ENCODE measurements around the gene ASIC3. TPM values are rescaled to one million over a fixed set of nuclear protein-coding genes. Genes with fewer than 3 reads are reported as not detected.
"Not testable (repeated sequence)": the region's sequence is repeated elsewhere in the genome, so short reads cannot be mapped to it uniquely, and the experiment has no call there.

ASIC3 gene
- total and polyA plus RNA-seq, 2 experiments from 2014 or later: 0.26 to 1.1 TPM

- TF ChIP-seq EZH2 (IDR thresholded peaks at IDR 0.05; ENCODE audit: insufficient read depth, poor library complexity, severe bottlenecking): no peak
- TF ChIP-seq EZH2phosphoT487 (IDR thresholded peaks at IDR 0.05; ENCODE audit: insufficient read depth, low read depth): no peak
- in situ Hi-C loops (cut with MboI): no loop called here
- 24 to 28% methylated on average over 12 of the region's 12 CpGs for WGBS, 2 experiments (ENCODE audit: low coverage in 1 of 2, low lambda C conversion rate in 2 of 2, missing lambda C conversion rate in 2 of 2)
These were observed 9.1 kb upstream of the ASIC3 start for GRCh38 chr7:151038951-151039849.

GRCh38 chr7:151039850-151040548 lies 8.3 kb upstream of the ASIC3 start:
- no peaks in the 10 kb centered on the region for H3K36me3 ChIP-seq (ENCODE audit: low read depth)
- H4K20me1 ChIP-seq (ENCODE audit: insufficient read depth): no peaks in the 10 kb centered on the region
- H3K27ac ChIP-seq: peak overlapping the region; percentile 94
- no peak overlapping the region for H3K4me3 ChIP-seq
- H3K4me1 ChIP-seq (ENCODE audit: insufficient read depth): peaks cover 18% of the 10 kb centered on the region
- H3K79me2 ChIP-seq (ENCODE audit: insufficient read depth): no peaks in the 10 kb centered on the region
- H2AFZ ChIP-seq: no peak overlapping the region
- no peak for TF ChIP-seq EZH2phosphoT487 (IDR thresholded peaks at IDR 0.05; ENCODE audit: insufficient read depth, low read depth)
- TF ChIP-seq EZH2 (IDR thresholded peaks at IDR 0.05; ENCODE audit: insufficient read depth, poor library complexity, severe bottlenecking): no peak
- H3K9me3 ChIP-seq (ENCODE audit: low read depth): no peaks in the 10 kb centered on the region
- peaks cover 12% of the 10 kb centered on the region for H3F3A ChIP-seq (ENCODE audit: insufficient read depth)
- peak overlapping the region; percentile 16 for H3K4me2 ChIP-seq (ENCODE audit: unreplicated experiment)
- H3K9me2 ChIP-seq (ENCODE audit: insufficient read depth): no peaks in the 10 kb centered on the region
- in situ Hi-C loops (cut with MboI): no loop called here
- H3K27me3 ChIP-seq (replicated peaks; ENCODE audit: insufficient read depth): no peaks in the 10 kb centered on the region
- no peak for DNase-seq
- WGBS, 2 experiments (ENCODE audit: low coverage in 1 of 2, low lambda C conversion rate in 2 of 2, missing lambda C conversion rate in 2 of 2): 76 to 79% methylated on average over 17 to 18 of the region's 18 CpGs
- peak overlapping the region; percentile 81 for H3K9ac ChIP-seq

More at GRCh38 chr7:151038951-151039849, 9.1 kb upstream of the ASIC3 start:
- Histone ChIP-seq H3K9me2 (ENCODE audit: insufficient read depth) (no peaks in the 10 kb centered on the region), H3K4me1 (ENCODE audit: insufficient read depth) (peaks cover 18% of the 10 kb centered on the region), H3K27ac (peak overlapping the region; percentile 94), H3K27me3 (replicated peaks; ENCODE audit: insufficient read depth) (no peaks in the 10 kb centered on the region), H2AFZ (no peak overlapping the region), H3K4me3 (no peak overlapping the region), H3F3A (ENCODE audit: insufficient read depth) (peaks cover 12% of the 10 kb centered on the region), H3K9ac (peak overlapping the region; percentile 81), H3K36me3 (ENCODE audit: low read depth) (no peaks in the 10 kb centered on the region), H3K4me2 (ENCODE audit: unreplicated experiment) (peak overlapping the region; percentile 69), H3K79me2 (ENCODE audit: insufficient read depth) (no peaks in the 10 kb centered on the region), H4K20me1 (ENCODE audit: insufficient read depth) (no peaks in the 10 kb centered on the region), H3K9me3 (ENCODE audit: low read depth) (no peaks in the 10 kb centered on the region)
- DNase-seq: peak; percentile 97

GRCh38 chr7:151040616-151041375 lies 7.5 kb upstream of the ASIC3 start:
- peaks cover 18% of the 10 kb centered on the region for H3K4me1 ChIP-seq (ENCODE audit: insufficient read depth)
- TF ChIP-seq EZH2 (IDR thresholded peaks at IDR 0.05; ENCODE audit: insufficient read depth, poor library complexity, severe bottlenecking) (no peak), EZH2phosphoT487 (IDR thresholded peaks at IDR 0.05; ENCODE audit: insufficient read depth, low read depth) (no peak)
- no peak overlapping the region for H3K27ac ChIP-seq
- H3K9me2 ChIP-seq (ENCODE audit: insufficient read depth): no peaks in the 10 kb centered on the region
- H3K4me2 ChIP-seq (ENCODE audit: unreplicated experiment): no peak overlapping the region
- H3K36me3 ChIP-seq (ENCODE audit: low read depth): no peaks in the 10 kb centered on the region
- DNase-seq: no peak
- no peaks in the 10 kb centered on the region for H3K9me3 ChIP-seq (ENCODE audit: low read depth)
- H3K79me2 ChIP-seq (ENCODE audit: insufficient read depth): no peaks in the 10 kb centered on the region
- H3K4me3 ChIP-seq: no peak overlapping the region
- no peaks in the 10 kb centered on the region for H3K27me3 ChIP-seq (replicated peaks; ENCODE audit: insufficient read depth)
- no peak overlapping the region for H3K9ac ChIP-seq
- H2AFZ ChIP-seq: no peak overlapping the region
- H3F3A ChIP-seq (ENCODE audit: insufficient read depth): peaks cover 12% of the 10 kb centered on the region
- in situ Hi-C loops (cut with MboI): no loop called here
- H4K20me1 ChIP-seq (ENCODE audit: insufficient read depth): no peaks in the 10 kb centered on the region
- 94 to 97% methylated on average over 30 of the region's 30 CpGs for WGBS, 2 experiments (ENCODE audit: low coverage in 1 of 2, low lambda C conversion rate in 2 of 2, missing lambda C conversion rate in 2 of 2)

GRCh38 chr7:151043449-151043848 lies 4.9 kb upstream of the ASIC3 start:
- H3K36me3 ChIP-seq (ENCODE audit: low read depth); in situ Hi-C loops (cut with MboI); H3K4me3 ChIP-seq; H3K79me2 ChIP-seq (ENCODE audit: insufficient read depth); H3K9ac ChIP-seq; H3K27ac ChIP-seq; H4K20me1 ChIP-seq (ENCODE audit: insufficient read depth); DNase-seq; H3K27me3 ChIP-seq (replicated peaks; ENCODE audit: insufficient read depth); H2AFZ ChIP-seq; H3K9me3 ChIP-seq (ENCODE audit: low read depth); H3K4me2 ChIP-seq (ENCODE audit: unreplicated experiment); H3K9me2 ChIP-seq (ENCODE audit: insufficient read depth): not testable (repeated sequence)
- peaks cover 18% of the 10 kb centered on the region for H3F3A ChIP-seq (ENCODE audit: insufficient read depth)
- 84% methylated on average over 10 of the region's 10 CpGs; no CpG with 5 or more reads in 1 of the 2 experiments for WGBS, 2 experiments (ENCODE audit: low coverage in 1 of 2, low lambda C conversion rate in 2 of 2, missing lambda C conversion rate in 2 of 2)
- peaks cover 22% of the 10 kb centered on the region for H3K4me1 ChIP-seq (ENCODE audit: insufficient read depth)

Data from GM23248 (cell line).